GM21723 (cell line): ENCODE data around the gene CYP3A5.
"Not testable (repeated sequence)": the region's sequence is repeated elsewhere in the genome, so short reads cannot be mapped to it uniquely, and the experiment has no call there.

Experiments used
- ATAC-seq: cut with Tn5 transposase; IDR thresholded peaks from one replicate; pipeline ENCODE4 v1.9.1; 2021; ENCODE audit warnings: mild to moderate bottlenecking, moderate library complexity; ENCODE audit not compliant: unreplicated experiment

CYP3A5 gene

GRCh38 chr7:99679400-99680191 is at the start of gene CYP3A5:
TSS of gene CYP3A5 (minus strand) at chr7:99679996. CDS start at chr7:99679896, 100 bp downstream.
- ATAC-seq, result no peak

DNA sequence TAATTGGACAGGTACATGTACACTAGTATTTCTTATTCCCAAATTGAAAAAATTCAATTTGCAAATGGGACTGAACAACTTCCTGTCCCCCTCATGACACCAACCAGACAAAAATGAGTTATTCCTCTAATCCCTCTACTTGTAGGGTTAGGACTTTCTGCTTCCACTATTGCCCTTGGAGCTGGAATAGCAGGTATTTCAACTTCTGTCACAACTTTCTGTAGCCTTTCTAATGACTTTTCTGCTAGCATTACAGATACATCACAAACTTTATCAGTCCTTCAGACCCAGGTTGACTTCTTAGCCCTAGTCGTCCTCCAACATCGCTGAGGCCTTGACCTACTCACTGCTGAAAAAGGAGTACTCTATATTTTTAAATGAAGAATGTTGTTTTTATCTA is 48.8 kb upstream of the CYP3A5 start:
- ATAC-seq, result no peak

- ATAC-seq, result not testable (repeated sequence)
Measured at GRCh38 chr7:99723201-99723600, 43.4 kb upstream of the CYP3A5 start.

GRCh38 chr7:99720800-99721595 is 41.2 kb upstream of the CYP3A5 start:
- ATAC-seq, result no peak

GRCh38 chr7:99719996-99720769 is 40.4 kb upstream of the CYP3A5 start:
- ATAC-seq, result no peak

DNA sequence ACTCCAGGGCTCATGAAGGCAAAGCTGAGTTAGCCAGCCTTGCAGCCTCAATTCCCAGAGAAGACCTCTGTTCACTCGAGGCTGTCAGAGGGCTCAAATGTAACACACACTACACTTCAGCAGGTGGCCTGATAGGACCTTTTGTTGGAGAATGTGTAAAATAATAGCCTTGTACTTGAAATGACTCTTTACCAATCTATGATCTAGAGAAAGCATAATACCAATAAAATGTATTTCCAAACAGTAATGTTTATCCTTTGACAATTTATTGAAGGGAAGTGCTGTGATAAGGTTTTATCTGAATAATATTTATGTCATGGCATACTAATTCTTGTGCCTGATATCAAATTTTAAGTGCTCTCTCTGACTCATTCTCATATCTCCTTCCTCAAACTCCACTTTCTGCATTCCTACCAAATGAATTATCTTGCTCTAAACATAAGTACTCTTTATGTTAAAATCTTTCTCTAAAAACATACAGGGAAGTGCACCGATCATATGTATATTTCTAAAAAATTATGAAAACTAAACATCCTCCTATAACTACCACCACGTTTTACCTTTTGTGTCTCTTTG is 34.3 kb upstream of the CYP3A5 start:
- no peak for ATAC-seq

GRCh38 chr7:99709838-99710578 is 30.2 kb upstream of the CYP3A5 start:
- ATAC-seq, result no peak

DNA sequence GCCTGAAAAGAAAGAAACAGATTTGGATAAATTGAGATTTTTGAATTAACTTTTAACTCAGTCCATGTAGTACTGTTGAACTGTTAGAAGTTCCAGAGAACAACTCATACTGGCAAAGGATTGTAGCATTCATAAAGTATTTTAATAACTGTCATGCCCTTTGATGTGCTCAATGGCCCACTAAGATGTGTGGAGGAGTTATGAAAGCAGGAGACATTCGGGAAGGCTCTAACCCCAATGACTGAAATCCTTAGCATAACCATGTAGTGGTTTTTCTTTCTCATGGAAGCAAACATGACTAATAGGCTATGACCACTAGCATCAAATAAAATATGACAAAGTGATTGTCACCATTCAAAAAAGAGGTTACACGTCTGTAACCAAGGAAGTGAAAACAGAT is 29.5 kb upstream of the CYP3A5 start:
- ATAC-seq, result no peak

GRCh38 chr7:99707096-99707495 is 27.3 kb upstream of the CYP3A5 start:
- no peak for ATAC-seq

DNA sequence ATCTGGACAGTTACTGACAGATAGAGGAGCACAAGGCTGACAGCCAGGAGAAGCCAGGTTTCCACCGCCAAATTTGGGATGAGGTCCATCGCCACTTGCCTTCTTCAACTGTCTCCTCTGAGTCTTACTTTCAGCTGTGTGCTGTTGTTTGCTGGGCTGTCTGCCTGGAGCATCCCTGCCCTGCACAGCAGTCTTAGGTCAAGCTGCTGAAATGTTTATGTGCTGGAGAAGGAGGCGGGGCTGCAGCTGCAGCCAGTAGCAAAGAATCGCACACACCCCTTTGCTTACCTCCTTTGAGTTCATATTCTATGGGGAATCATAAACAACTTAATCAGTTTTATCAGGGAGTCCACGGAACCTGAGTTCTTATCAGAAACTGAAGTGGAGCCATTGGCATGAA is 20.1 kb upstream of the CYP3A5 start:
- no peak for ATAC-seq

GRCh38 chr7:99698867-99699730 is 19.3 kb upstream of the CYP3A5 start:
- ATAC-seq, result not testable (repeated sequence)

- ATAC-seq, result no peak
Measured at GRCh38 chr7:99694912-99695304, 15.1 kb upstream of the CYP3A5 start.

DNA sequence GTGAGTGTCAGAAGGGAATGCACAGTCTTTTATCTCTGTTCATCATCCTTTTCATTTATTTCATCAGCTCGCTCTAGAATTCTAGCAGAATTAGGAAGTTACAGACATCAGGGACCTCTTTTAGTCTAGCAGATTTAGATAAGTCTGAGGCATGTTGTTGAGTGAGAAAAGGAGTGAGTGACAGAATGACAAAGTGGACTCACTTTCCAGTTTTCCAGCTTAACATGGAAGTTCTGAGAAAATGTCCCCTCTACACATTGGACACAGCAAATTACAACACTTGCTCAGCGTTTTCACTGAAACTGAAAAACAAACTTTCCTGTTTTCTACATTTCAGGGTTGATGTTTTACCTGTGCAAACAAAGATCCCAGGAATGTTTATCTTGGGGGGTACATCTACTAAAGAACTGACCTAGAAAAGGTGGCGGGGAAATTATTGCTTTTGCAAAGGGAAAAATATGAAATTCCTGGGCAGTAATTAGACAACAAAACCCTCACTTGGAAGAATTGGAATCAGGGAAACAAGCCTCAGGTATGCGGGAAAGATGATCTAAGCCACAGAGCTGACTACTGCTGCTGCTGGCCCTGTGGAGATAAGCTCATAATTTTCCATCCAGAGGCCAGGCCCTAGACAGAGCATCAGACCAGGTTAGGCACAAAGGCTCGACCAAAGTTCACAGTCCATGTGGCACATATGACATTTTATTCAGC is 14.6 kb upstream of the CYP3A5 start:
- no peak for ATAC-seq

GRCh38 chr7:99693427-99694200 is 13.8 kb upstream of the CYP3A5 start:
- no peak for ATAC-seq

DNA sequence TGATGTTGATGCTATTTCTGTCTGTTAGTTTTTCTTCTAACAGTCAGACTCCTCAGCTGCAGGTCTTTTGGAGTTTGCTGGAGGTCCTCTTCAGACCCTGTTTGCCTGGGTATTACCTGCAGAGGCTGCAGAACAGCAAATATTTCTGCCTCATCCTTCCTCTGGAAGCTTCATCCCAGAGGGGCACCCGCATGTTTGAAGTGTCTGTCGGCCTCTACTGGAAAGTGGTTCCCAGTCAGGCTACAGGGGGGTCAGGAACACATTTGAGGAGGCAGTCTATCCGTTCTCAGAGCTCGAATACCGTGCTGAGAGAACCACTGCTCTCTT is 13.3 kb upstream of the CYP3A5 start:
- no peak for ATAC-seq

GRCh38 chr7:99692563-99692962 is 12.8 kb upstream of the CYP3A5 start:
- ATAC-seq, result not testable (repeated sequence)

DNA sequence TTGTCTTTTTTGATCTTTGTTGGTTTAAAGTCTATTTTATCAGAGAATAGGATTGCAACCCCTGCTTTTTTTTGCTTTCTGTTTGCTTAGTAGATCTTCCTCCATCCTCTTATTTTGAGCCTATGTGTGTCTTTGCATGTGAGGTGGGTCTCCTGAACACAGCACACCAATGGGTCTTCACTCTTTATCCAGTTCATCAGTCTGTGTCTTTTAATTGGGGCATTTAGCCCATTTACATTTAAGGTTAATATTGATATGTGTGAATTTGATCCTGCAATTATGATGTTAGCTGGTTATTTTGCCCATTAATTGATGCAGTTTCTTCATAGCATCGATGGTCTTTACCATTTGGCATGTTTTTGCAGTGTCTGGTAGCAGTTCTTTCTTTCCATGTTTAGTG is 11.9 kb upstream of the CYP3A5 start:
- not testable (repeated sequence) for ATAC-seq

DNA sequence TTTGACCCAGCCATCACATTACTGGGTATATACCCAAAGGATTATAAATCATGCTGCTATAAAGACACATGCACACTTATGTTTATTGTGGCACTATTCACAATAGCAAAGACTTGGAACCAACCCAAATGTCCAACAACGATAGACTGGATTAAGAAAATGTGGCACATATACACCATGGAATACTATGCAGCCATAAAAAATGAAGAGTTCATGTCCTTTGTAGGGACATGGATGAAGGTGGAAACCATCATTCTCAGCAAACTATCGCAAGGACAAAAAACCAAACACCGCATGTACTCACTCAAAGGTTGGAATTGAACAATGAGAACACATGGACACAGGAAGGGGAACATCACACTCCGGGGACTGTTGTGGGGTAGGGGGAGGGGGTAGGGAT is 11.1 kb upstream of the CYP3A5 start:
- not testable (repeated sequence) for ATAC-seq
